A549 (cell line): Measurements from ENCODE around the gene TAF8. TPM values are rescaled to one million over a fixed set of nuclear protein-coding genes. Genes with fewer than 3 reads are reported as not detected.

Experiments used
- ATAC-seq, 2 experiments: fragments of 200-7000 bp in 1 of 2; fragments of >200 bp in 1 of 2; cut with Nextera tagmentation in 1 of 2; cut with Tn5 transposase in 1 of 2; 3 replicates each; pipeline versions ENCODE4 v1.8.0 to v1.9.1; 2018 to 2020; ENCODE audit warnings: mild to moderate bottlenecking in 1 of 2, moderate library complexity in 1 of 2
- CTCF ChIA-PET: fragments of 300-600 bp; sonication (Branson Sonifier 250); formaldehyde crosslinking; extraction: SDS; loops from one replicate; lab custom pipeline; 2021; ENCODE audit warnings: antibody characterized with exemption, inconsistent platforms; lab: Yijun Ruan, JAX
- POLR2A ChIA-PET: fragments of 350-600 bp; formaldehyde crosslinking; extraction: SDS; loops from one replicate; lab custom pipeline; 2021; ENCODE audit warnings: antibody characterized with exemption, inconsistent platforms; lab: Yijun Ruan, JAX
- DNase-seq, 2 experiments: peaks; one replicate each; pipeline versions ENCODE4 v3.0.0 to v3.0.0-alpha.2; 2011 to 2016; ENCODE audit warnings: low read depth in 1 of 2, low spot score in 1 of 2
- FAIRE-seq: peaks from 2 replicates; lab custom pipeline; 2011; peaks lifted over from hg19 to GRCh38; lab: Jason Lieb, UNC
- H3K27ac ChIP-seq, 2 experiments: fragments of >200 bp; sonication (Bioruptor Twin); formaldehyde crosslinking; 3 replicates each; pipeline ENCODE4 v1.5.1; 2016 to 2017
- H3K4me1 ChIP-seq: fragments of >200 bp; sonication (Bioruptor Twin); formaldehyde crosslinking; 3 replicates; pipeline ENCODE4 v1.6.1; 2016
- H3K4me2 ChIP-seq: fragments of >200 bp; sonication (Bioruptor Twin); formaldehyde crosslinking; 3 replicates; pipeline ENCODE4 v1.6.1; 2016
- H3K4me3 ChIP-seq: fragments of >200 bp; sonication (Bioruptor Twin); formaldehyde crosslinking; 3 replicates; pipeline ENCODE4 v1.5.1; 2016
- H3K9me3 ChIP-seq: fragments of >200 bp; sonication (Bioruptor Twin); formaldehyde crosslinking; 3 replicates; pipeline ENCODE4 v1.6.1; 2016
- BHLHE40 ChIP-seq: IDR thresholded peaks from 2 replicates; pipeline ENCODE4 v1.6.1; 2012; ENCODE audit warnings: low read depth, low read length, inconsistent platforms
- CBX8 ChIP-seq: fragments of 200-600 bp; sonication (generic); IDR thresholded peaks from 2 replicates; pipeline ENCODE4 v1.6.1; 2016
- CEBPB ChIP-seq, 2 experiments: fragments of >200 bp in 1 of 2; sonication (Bioruptor Twin) in 1 of 2; formaldehyde crosslinking in 1 of 2; IDR thresholded peaks; 2 replicates each; pipeline ENCODE4 v1.6.1; 2012 to 2016
- CHD2 ChIP-seq: fragments of 150-350 bp; IDR thresholded peaks from 2 replicates; pipeline ENCODE4 v1.6.1; 2014; ENCODE audit warnings: low read length; ENCODE audit not compliant: partially characterized antibody
- CTCF ChIP-seq: fragments of >200 bp; sonication (Bioruptor Twin); formaldehyde crosslinking; IDR thresholded peaks from 3 replicates; pipeline ENCODE4 v1.5.1; 2016
- HEYL ChIP-seq: fragments of 250-450 bp; sonication (Bioruptor Pico); IDR thresholded peaks from 2 replicates; pipeline ENCODE4 v1.8.0; 2021; ENCODE audit warnings: mild to moderate bottlenecking, moderate library complexity
- HMGXB4 ChIP-seq: fragments of 250-450 bp; sonication (Bioruptor Pico); IDR thresholded peaks from 2 replicates; pipeline ENCODE4 v1.5.0; 2021; ENCODE audit warnings: mild to moderate bottlenecking, moderate library complexity, borderline replicate concordance
- HOXA7 ChIP-seq: fragments of 250-450 bp; sonication (Bioruptor Pico); IDR thresholded peaks from 2 replicates; pipeline ENCODE4 v1.5.0; 2020; ENCODE audit warnings: mild to moderate bottlenecking, moderate library complexity
- KDM1A ChIP-seq: fragments of 200-600 bp; sonication (generic); IDR thresholded peaks from 2 replicates; pipeline ENCODE4 v1.6.1; 2016; ENCODE audit warnings: low read depth, mild to moderate bottlenecking
- MAZ ChIP-seq: fragments of 150-350 bp; IDR thresholded peaks from 2 replicates; pipeline ENCODE4 v1.6.1; 2014; ENCODE audit warnings: antibody characterized with exemption, low read depth, low read length, borderline replicate concordance
- NPAS2 ChIP-seq: fragments of 250-450 bp; sonication (Bioruptor Pico); IDR thresholded peaks from 2 replicates; pipeline ENCODE4 v1.8.0; 2022; ENCODE audit warnings: mild to moderate bottlenecking, moderate library complexity, borderline replicate concordance
- NR3C1 ChIP-seq: fragments of >200 bp; sonication (Bioruptor Twin); formaldehyde crosslinking; IDR thresholded peaks from 3 replicates; pipeline ENCODE4 v1.6.1; 2017
- PBX3 ChIP-seq: IDR thresholded peaks from 2 replicates; pipeline ENCODE4 v1.6.1; 2012
- PHF8 ChIP-seq: fragments of 200-600 bp; sonication (generic); IDR thresholded peaks from 2 replicates; pipeline ENCODE4 v1.6.1; 2016; ENCODE audit warnings: low read depth, mild to moderate bottlenecking, antibody characterized with exemption, moderate library complexity, borderline replicate concordance
- RFX5 ChIP-seq: fragments of 450-650 bp; IDR thresholded peaks from 2 replicates; pipeline ENCODE4 v1.7.1; 2014; ENCODE audit warnings: antibody characterized with exemption, mild to moderate bottlenecking, moderate library complexity
- RNF2 ChIP-seq: fragments of 200-600 bp; sonication (generic); IDR thresholded peaks from 2 replicates; pipeline ENCODE4 v1.6.1; 2016; ENCODE audit warnings: low read depth, mild to moderate bottlenecking, antibody characterized with exemption, moderate library complexity, borderline replicate concordance
- ZC3H11A ChIP-seq: fragments of 450-650 bp; IDR thresholded peaks from 2 replicates; pipeline ENCODE4 v1.6.1; 2014; ENCODE audit warnings: antibody characterized with exemption, mild to moderate bottlenecking
- ZNF302 ChIP-seq: fragments of 250-450 bp; sonication (Bioruptor Pico); IDR thresholded peaks from 2 replicates; pipeline ENCODE4 v1.9.0; 2021; ENCODE audit warnings: inconsistent platforms, mild to moderate bottlenecking, moderate library complexity
- WGBS: methylation state at CpG from one replicate; pipeline ENCODE4 v1.1.6; 2017; ENCODE audit errors: missing lambda C conversion rate; 5-methylcytosine and 5-hydroxymethylcytosine counted together
- polyA plus RNA-seq, 4 experiments: library from polyadenylated mRNA; depleted of rRNA in 3 of 4; stranded (reverse); fragments of >200 nt; fragmentation: RNase III in 1 of 4; extraction: RNeasy Plus Mini Kit Qiagen cat#74134 plus additional on column Dnase treatment in 1 of 4; gene quantifications; 2 replicates in 3 of 4; 3 replicates in 1 of 4; pipeline ENCODE4 v1.2.3, GENCODE V29; 2011 to 2017
- TF ChIP-seq, protein P1 (sequence below): IDR thresholded peaks from 2 replicates; pipeline ENCODE4 v1.6.1; 2012; ENCODE audit warnings: low read depth, borderline replicate concordance

TAF8 gene
- polyA plus RNA-seq, 2 of the 4 experiments (the other 2 are of a cell fraction): 14.0 to 18.7 TPM

DNA sequence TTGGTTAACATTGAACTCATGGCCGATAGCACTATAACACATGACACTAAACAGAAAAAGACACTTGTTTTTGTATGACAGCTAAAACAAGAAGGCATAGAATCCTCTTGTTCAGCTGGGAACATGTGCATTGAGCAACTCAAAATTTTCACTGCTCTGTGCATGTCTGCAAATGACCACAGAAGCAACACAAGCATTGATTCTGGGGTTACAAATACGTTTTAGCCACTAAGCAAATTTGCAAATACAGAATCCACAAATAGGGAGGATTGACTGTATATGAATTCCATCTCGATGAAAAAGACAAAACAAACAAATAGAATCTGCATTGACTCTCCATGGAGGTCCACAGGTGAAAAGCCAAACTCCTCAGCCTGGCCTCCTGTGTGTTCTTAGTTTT, 60.4 kb downstream of the TAF8 start (continued):
- TF ChIP-seq CTCF (no peak), RNF2 (no peak), CEBPB (IDR thresholded peaks at IDR 0.05) (no peak), PHF8 (no peak), KDM1A (no peak), ZNF302 (no peak), MAZ (no peak), RFX5 (no peak)
- TF ChIP-seq, protein P1, sequence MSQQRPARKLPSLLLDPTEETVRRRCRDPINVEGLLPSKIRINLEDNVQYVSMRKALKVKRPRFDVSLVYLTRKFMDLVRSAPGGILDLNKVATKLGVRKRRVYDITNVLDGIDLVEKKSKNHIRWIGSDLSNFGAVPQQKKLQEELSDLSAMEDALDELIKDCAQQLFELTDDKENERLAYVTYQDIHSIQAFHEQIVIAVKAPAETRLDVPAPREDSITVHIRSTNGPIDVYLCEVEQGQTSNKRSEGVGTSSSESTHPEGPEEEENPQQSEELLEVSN: no peak
- TF ChIP-seq, all 56 proteins: peak for 0

GRCh38 chr6:42112351-42112750, 62.0 kb downstream of the TAF8 start:
- Histone ChIP-seq H3K4me1 (peaks cover 18% of the 10 kb centered on the region), H3K9me3 (no peaks in the 10 kb centered on the region), H3K27ac (0 out of 6 replicates have a peak overlapping the region, but pooled peaks of 1 of the 2 experiments have one; percentile 18), H3K4me2 (no peak overlapping the region), H3K4me3 (no peak overlapping the region)
- TF ChIP-seq HEYL (CRISPR knock-in tag) (no peak), HMGXB4 (CRISPR knock-in tag) (no peak), PBX3 (no peak), NR3C1 (no peak), ZC3H11A (no peak)
- WGBS: 100% methylated on average over 1 of the region's 1 CpG
- DNase-seq: no peak
- CTCF ChIA-PET: interaction anchor here (1.1 kb wide), 2 partner anchors 16 to 37 kb away, joined by 3 to 4 read pairs; no protein-coding TSS in a partner anchor
- POLR2A ChIA-PET: no interaction called here
- ATAC-seq: no peak
- FAIRE-seq: no peak

- ATAC-seq (peak in 1 of 2 experiments; percentile 23; a peak in 1 of 6 replicates), FAIRE-seq (no peak), DNase-seq (peak in 1 of 2 experiments; percentile 48)
- H3K27ac ChIP-seq: peak overlapping the region; percentile 64 to 81
- peaks cover 34% of the 10 kb centered on the region for H3K4me1 ChIP-seq
- peak overlapping the region; percentile 73 for H3K4me2 ChIP-seq
- H3K9me3 ChIP-seq: no peaks in the 10 kb centered on the region
- H3K4me3 ChIP-seq: no peak overlapping the region
- WGBS: 31% methylated on average over 5 of the region's 5 CpGs
- POLR2A ChIA-PET: no interaction called here
- TF ChIP-seq CHD2 (no peak), CBX8 (no peak), MAZ (no peak), HOXA7 (CRISPR knock-in tag) (no peak), NPAS2 (CRISPR knock-in tag) (no peak), BHLHE40 (no peak)
- CTCF ChIA-PET: interaction anchor here (0.8 to 1.5 kb wide), 4 partner anchors 10 to 100 kb away, joined by 3 read pairs; no protein-coding TSS in a partner anchor
These were observed 63.8 kb downstream of the TAF8 start for GRCh38 chr6:42113936-42114636.
